Spleen (tissue), 7 donors: Measurements from ENCODE around the gene ZBTB3.

Experiments used
- POLR2A ChIP-seq, 3 donors: fragments of 450-650 bp; IDR thresholded peaks; one replicate each; pipeline ENCODE4 v1.5.1; 2017; ENCODE audit warnings: antibody characterized with exemption in 3 of 3, mild to moderate bottlenecking in 1 of 3
- POLR2AphosphoS5 ChIP-seq, 3 donors: sonication (generic); formaldehyde crosslinking; IDR thresholded peaks; one replicate each; pipeline ENCODE4 v1.5.1; 2017; ENCODE audit warnings: antibody characterized with exemption in 3 of 3
- TF ChIP-seq, protein P1 (sequence below), 11 experiments: fragments of 200-600 bp in 7 of 11; fragments of 450-650 bp in 4 of 11; sonication (generic) in 4 of 11; IDR thresholded peaks in 8 of 11; conservative IDR thresholded peaks in 3 of 11; 1 replicate in 7 of 11; 2 replicates in 4 of 11; pipeline versions ENCODE4 v1.4.0 to v1.8.0; 2016 to 2021; ENCODE audit warnings: antibody characterized with exemption in 11 of 11, inconsistent platforms in 4 of 11, mild to moderate bottlenecking in 1 of 11
- donor health status: DM: no; HTN: no; CAD: no; lungs with moderate emphysema.
- donor health status: DM: no; HTN: no; CAD: no.
- donor health status: DM: no; HTN: no; CAD: no.

DNA sequence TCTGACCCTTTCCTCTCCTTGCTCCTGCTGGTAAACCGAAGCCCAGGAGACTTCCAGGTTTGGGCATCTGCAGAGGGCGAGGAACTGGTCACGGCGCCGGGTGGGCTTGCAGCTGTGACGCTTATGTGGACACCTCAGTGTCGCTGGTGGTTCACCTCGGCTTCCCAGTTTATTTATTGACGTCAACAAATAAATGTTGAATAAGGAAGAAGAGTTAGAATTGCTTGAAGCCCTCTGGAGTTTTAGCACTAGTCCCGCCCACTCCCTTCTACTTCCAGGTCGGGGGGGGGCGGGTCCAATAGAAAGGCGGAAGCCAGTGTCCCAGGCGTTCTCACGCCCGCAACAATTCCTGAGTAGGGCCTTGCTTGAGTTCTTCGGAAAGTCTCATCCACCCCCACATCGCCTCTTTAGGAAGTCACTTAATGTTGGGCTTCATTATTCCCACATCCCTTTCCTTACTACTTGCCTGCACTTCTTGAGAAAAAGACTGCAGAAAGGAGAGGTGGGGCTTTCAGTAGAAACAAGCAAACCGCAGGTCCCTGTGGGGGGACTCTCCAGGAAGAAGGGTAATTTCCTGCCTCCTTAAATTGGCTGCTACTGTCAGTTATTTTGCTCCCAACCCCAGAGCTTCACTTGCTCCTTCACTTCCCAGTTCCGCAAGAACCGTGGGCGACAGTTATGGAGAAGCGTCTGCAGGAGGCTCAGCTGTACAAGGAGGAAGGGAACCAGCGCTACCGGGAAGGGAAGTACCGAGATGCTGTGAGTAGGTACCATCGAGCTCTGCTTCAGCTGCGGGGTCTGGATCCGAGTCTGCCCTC lies 25.6 kb downstream of the ZBTB3 start, which contains the start of gene TTC9C:
- TF ChIP-seq, protein P1, sequence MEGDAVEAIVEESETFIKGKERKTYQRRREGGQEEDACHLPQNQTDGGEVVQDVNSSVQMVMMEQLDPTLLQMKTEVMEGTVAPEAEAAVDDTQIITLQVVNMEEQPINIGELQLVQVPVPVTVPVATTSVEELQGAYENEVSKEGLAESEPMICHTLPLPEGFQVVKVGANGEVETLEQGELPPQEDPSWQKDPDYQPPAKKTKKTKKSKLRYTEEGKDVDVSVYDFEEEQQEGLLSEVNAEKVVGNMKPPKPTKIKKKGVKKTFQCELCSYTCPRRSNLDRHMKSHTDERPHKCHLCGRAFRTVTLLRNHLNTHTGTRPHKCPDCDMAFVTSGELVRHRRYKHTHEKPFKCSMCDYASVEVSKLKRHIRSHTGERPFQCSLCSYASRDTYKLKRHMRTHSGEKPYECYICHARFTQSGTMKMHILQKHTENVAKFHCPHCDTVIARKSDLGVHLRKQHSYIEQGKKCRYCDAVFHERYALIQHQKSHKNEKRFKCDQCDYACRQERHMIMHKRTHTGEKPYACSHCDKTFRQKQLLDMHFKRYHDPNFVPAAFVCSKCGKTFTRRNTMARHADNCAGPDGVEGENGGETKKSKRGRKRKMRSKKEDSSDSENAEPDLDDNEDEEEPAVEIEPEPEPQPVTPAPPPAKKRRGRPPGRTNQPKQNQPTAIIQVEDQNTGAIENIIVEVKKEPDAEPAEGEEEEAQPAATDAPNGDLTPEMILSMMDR (IDR thresholded peaks at IDR 0.05 in 8 of 11, conservative IDR thresholded peaks at IDR 0.05 in 3 of 11), result no peak
- TF ChIP-seq POLR2A (IDR thresholded peaks at IDR 0.05) (peak in 1 of 3 donors; percentile 70), POLR2AphosphoS5 (IDR thresholded peaks at IDR 0.05) (peak; percentile 68 to 96 (median 87))
